Erythroblast (primary cell): ENCODE data around the gene NDUFA1.

Source experiments
- GATA1 ChIP-seq: IDR thresholded peaks from 2 replicates; pipeline ENCODE4 v1.6.1; 2011; ENCODE audit warnings: low read depth, mild to moderate bottlenecking, control low read depth, low read length, moderate library complexity
- POLR2A ChIP-seq: IDR thresholded peaks from 2 replicates; pipeline ENCODE4 v1.6.1; 2011; ENCODE audit warnings: mild to moderate bottlenecking, low read length

GRCh38 chrX:119878740-119879139 is 7.1 kb downstream of the NDUFA1 start:
- no peak for TF ChIP-seq POLR2A
- TF ChIP-seq GATA1 = no peak
